Stimulated activated CD8-positive, alpha-beta memory T cell treated with anti-CD3 and anti-CD28 coated beads, Interleukin-4, amount 100 ng/mL, for 1 hour (primary cell): ENCODE measurements around the gene CIBAR2.
A peak's percentile ranks its signal among the peaks of the same experiment; 100 is the strongest.
"Not testable (repeated sequence)": the region's sequence is repeated elsewhere in the genome, so short reads cannot be mapped to it uniquely, and the experiment has no call there.

Experiments used
- DNase-seq, 2 donors: peaks; one replicate each; pipeline ENCODE4 v3.0.0-alpha.2; 2020; ENCODE audit warnings: low read depth in 2 of 2, low spot score in 1 of 2

CIBAR2 gene

GRCh38 chr16:85064186-85064585, 48.1 kb downstream of the CIBAR2 start:
- DNase-seq = no peak

DNA sequence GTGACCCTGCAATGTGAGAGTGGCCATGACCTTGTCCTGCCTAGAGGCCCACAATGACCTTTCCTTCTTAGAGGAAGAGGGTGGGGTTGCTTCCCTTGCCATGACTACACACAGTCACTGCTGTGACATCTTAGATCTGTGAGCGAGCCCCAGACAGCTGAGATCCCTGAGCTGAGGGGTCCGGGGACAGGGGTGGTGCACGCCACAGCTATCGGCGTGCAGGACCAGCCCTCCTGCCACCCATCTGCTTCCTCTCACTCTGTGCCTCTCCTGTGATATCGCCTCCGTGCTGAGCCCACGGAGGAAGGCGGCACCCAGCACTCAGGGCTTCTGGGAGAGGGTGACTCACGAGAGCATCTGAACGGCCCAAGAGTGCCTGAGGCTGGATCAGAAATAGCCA, 49.4 kb downstream of the CIBAR2 start:
- DNase-seq = no peak

DNA sequence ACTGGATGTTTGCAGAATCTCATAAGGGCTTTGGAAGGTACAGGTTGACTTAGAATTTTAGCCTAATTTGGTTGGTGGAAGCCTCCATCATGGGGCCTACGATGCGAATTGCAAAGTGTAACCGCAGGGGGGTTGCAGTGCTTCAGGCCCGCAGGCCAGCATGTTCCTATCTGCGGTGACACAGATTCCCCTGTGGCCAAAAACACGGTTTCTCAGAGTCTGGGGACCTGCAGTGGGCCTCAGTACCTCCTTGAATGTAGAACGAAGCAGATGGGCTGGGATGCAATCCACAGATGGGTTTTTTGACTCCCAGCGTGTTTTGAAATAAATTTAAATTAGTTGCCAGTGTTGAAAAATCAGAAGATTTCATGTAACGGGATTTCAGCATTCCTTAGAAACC, 49.9 kb downstream of the CIBAR2 start:
- no peak for DNase-seq

- no peak for DNase-seq
These were observed 50.7 kb downstream of the CIBAR2 start for GRCh38 chr16:85061566-85061965.

DNA sequence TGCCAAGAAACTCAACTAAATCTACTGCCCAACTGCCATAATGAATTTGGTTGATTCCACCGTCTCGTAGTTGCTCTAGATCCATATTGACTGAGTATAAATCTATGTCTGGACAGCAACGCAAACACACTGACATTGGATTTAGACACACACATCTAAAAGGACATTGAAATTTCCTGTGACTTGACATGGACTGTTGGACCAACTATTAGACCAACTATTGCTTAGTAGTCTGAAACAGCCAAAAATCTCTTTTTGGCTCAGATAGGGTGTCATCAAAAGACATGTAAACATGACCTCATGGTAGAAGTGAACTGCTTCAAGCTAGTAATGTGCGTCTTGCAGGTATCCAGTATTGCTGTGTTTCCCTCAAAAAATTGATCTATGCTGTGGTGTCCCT, 53.4 kb downstream of the CIBAR2 start:
- DNase-seq = no peak

- DNase-seq = no peak
These were observed 54.3 kb downstream of the CIBAR2 start for GRCh38 chr16:85057948-85058347.

DNA sequence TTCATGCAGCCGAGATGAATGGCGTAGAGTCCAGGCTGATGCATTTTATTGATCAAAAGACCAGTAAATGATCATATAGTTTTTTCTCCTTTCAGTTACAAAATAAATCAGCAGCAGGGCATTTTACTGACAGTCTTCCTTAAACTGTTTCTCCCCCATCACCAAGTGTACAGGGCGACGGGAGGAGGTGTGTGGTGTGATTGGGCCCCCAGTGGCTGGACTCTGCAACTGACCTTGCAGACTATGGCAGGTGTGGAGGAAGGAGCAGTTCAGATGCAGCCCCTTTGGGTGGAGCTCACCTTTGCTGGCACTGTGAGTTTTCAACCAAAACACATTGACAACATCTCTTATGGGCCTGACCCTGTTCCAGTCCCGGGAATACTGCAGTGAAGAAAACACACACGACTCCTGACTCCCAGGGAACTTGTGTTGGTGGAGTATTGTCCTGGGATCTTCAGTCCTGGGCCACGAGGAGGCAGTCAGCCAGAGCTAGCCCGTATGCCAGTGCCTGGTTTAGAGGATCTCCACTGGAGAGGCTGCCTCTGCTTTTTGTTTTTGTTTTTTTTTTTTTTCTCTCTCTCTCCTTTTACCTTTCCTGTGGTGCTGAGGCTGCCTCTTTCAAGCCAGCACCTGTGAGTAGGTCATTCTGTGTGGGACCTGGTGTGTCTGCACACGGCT, 54.9 kb downstream of the CIBAR2 start:
- no peak for DNase-seq

- DNase-seq = no peak
These were observed 56.0 kb downstream of the CIBAR2 start for GRCh38 chr16:85056211-85056748.

DNA sequence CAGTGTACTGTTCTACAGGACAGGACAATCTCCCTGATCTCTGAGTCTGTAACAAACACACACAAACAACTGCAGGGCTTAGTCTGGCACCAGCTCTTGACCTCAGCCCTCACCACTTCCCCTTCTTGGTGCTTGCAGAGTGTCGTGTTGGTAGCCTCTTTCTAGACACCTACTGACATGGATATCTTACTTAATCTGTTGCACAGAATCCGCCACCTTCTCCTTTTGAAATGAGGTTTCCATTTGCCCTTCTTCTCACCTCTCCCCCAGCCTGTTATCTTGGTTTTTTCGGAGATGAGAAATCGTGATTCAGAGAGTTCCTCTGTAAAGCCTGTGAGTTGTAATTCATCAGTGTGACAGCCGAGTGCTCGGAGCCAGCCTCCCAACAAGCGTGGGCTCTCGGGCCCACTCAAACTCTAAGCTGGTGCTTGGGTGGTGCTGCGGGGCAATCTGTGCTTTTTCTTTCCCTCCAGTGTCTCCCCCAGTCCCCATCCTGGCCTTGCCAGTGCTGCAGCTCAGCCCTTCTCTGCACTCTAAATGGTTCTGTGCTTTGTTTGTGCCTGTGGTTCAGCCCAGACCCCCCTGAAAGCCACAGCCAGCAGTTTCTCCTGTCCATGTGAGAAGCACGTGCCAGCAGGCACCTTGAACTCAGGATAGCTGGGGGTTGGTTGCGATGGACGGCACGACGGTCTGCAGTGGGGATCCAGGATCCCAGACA, 56.6 kb downstream of the CIBAR2 start:
- peak; percentile 36 to 51 for DNase-seq

- no peak for DNase-seq
These were observed 57.3 kb downstream of the CIBAR2 start for GRCh38 chr16:85054948-85055492.

- DNase-seq = not testable (repeated sequence)
These were observed 58.0 kb downstream of the CIBAR2 start for GRCh38 chr16:85054321-85054720.

- no peak for DNase-seq
These were observed 59.7 kb downstream of the CIBAR2 start for GRCh38 chr16:85052536-85052935.

DNA sequence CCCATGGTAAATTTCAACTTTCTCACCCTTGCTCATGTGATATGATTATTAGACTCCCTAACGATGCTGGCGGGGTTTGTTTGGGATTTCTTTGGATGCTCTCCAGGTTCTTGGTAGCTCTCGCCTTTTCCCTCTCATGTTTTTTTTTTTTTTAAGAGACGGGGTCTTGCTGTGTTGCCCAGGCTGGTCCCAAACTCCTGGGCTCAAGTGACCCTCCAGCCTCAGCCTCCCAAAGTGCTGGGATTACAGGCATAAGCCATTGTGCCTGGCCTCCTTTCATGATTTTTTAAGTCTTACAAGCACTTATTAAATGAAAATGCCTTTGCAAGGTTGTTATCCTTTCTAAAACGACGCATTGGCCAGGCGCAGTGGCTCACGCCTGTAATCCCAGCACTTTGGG, 60.6 kb downstream of the CIBAR2 start:
- no peak for DNase-seq

- DNase-seq = no peak
These were observed 61.1 kb downstream of the CIBAR2 start for GRCh38 chr16:85051067-85051581.

DNA sequence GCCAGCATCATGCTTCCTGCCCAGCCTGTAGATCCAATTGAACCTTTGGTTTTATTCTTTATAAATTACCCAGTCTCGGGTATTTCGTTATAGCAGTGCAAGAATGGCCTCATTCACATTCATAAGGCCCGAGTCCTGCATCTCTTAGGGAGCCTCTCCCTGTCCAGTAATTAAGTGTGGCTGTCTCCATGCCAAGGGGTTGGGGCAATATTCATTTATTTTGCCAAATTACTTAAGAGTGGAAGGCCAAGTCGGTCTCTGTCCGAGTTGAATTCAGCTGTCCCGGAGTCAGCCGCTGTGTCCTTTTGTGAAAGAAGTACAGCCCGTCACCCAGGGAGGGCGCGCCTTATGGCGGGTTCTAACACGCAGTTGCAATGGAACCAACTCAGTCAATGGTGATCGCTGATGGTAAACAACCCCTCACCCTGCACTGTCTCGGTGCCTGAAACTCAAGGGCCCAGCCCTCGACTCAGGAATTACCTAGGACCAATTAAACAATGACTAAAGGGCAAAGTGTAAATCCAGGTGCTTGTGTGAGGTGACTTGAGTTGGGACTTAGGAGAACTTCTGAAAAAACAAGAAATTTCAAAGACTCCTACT, 62.5 kb downstream of the CIBAR2 start:
- DNase-seq = no peak

GRCh38 chr16:85048921-85049562, 63.2 kb downstream of the CIBAR2 start:
- DNase-seq = no peak
